ENCODE data around the gene ZNF280B.

GRCh38 chr22:22442928-22443709 is 65.4 kb downstream of the ZNF280B start:
- no peak for TF ChIP-seq POLR2A (IDR thresholded peaks at IDR 0.05)
- no peak for TF ChIP-seq CTCF (IDR thresholded peaks at IDR 0.05 in 4 of 5, conservative IDR thresholded peaks at IDR 0.05 in 1 of 5)
